Activated T-cell treated with anti-CD3 and anti-CD28 coated beads for 24 hours (primary cell): ENCODE results near the gene FILIP1L.

Experiments used
- DNase-seq: peaks from one replicate; pipeline ENCODE4 v3.0.0-alpha.2; 2020; ENCODE audit warnings: low read depth

The FILIP1L gene

DNA sequence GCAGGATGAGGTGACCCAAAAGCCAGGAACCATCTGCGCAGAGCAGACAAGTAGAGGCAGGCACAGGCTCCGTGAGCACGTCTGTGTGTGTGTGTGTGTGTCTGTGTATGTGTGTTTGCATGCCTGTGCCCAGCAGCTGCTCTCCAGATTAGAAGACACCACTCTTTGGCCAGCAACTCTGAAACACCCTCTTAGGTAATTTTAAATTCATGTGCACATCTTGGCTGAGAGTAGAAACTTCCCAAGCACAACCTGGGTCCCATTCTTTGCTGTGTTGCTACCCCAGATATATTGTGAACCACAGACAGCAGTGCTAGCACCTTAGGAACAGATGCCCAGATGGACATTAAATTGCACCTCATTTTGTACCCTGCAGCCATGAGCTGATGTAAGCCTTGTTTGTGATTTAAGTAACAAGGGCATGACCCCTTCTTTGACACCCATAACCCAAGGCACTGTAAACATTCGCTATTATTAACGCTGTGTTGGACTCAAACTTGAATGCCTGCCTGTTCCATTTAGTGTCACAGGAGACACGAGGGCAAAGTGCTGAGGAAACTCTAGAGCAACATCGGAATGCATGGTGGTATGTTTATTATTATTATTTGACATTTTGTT is at the start of gene FILIP1L:
Gene FILIP1L (minus strand): TSS at position 89 of the 618 bp plus-strand sequence.
- DNase-seq, result no peak

DNA sequence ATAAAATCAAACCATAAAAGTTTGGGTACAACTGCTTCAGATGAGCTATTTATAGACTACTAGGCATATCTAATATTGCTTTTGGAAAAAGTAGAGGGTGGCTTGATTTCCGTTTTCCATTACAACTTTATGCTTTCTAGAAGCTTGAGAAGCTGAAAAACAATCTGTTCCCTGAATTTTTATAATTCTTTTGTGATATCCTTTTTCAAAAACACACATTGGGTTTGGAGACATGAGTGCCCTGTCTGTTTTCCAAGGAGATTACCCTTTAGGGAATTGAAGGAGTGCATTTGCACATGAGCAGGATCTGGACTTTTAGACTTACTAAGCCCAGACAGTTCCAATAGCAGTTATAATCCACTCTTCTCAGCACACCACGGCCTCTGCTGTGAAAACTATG is 49.5 kb upstream of the FILIP1L start:
- DNase-seq, result no peak

DNA sequence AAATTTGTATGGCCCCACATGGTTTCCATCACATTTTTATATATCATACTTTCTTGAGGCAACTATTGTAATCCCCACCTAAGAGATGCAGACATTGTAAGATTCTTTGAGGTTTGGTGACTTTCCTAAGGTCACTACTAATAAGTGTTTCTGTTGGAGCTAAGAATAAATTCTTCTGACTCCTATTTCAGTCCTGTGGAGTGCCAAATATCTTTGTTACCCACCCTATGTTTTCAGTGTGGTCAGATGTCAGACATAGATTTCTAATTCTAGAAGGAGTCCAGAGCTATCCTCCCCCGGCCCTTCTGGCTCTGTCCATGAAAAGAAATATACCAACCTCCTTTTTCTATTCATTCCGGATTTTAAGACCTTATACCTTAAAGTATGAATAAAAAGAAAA is 46.2 kb upstream of the FILIP1L start:
- no peak for DNase-seq

DNA sequence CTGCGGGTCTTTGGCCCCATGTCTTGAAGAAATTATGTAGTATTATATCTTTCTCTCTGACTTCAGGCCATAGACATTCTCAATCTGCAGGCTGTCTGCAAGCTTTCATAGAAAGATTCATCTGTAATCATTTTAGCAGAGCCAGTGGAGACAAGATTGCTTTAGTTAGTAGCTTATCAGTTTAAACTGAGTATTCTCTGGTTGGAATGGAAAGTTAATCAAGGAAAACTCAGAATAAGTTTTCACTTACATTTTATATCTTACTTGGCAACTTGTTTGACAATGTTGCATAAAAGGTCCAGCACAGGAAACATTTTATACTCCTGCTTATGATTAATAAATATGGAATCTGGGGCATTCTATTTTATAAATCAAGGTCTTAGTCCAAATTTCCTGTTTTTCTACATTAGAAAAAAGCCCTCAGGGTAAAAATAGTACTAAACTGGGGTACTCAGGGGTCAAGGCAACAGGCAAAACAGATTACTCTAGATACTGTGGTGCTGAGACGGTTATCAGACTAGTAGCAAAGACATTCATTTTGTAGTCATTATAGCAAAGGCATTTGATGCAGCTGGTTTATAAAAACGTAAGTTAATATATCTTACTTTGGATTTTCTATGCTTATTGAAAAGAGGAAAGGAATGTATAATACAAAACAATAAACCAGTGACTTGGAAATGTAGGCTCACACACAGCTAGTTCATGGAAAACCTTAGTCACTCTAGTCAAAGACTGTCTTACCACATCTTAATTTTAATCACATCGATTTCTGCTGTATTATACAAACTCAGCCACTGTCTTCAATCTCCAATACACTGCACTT is 45.2 kb upstream of the FILIP1L start:
- DNase-seq, result no peak

DNA sequence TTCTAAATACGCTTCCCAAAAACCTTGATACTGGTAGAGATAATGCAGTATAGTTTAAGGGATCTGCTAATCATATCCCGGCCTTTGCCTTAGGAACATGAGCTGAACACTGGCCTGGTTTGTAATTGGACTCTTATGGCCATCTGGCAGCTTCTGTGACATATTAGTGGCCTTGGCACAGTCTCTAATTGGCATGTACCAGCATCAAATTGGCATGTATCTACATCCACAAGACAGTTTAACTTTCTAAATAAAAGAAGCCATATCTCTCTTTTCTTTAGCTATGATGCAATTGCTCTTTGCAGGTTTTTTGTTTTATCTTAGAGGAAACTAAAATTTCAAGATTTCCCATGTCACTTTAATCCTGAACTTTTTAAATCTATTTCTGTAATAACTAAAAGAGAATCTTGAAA is 44.6 kb upstream of the FILIP1L start:
- DNase-seq, result no peak

DNA sequence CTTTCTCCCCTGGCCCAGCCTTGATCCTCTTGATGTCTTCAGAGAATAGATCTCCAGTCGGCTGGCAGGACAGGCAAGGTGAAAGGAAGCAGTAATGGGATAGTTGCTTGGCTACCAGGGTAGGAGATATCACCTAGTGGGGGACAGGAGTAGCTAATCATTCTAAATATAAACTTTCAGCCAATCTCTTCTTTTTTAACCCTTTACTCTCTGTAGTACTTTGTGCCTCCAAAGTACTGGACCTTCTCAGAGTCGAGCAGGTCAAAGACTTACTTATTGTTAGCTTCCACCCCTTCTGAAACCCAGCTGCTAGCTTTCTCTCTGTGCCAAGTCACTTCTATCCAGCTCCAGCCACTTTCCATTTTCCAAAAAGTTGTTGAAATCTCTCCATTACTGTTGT is 43.4 kb upstream of the FILIP1L start:
- no peak for DNase-seq

DNA sequence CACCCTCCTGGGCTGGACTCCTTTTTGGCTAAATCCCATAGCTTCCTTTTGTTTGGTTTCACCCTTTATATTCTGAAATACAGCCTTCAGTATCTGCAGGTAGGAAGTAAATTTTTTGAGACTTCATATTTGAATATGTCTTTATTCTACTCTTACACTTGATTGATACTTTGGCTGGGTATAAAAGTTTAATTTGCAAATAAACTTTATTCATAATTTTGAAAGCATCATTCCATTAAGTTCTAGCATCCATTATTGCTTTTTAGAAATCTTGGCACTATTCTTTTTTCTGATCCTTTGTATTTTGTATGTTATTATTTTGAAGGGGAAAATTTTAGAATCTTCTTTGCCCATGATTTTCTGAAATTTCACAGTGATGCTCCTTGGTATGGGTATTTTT is 41.3 kb upstream of the FILIP1L start:
- DNase-seq, result no peak

DNA sequence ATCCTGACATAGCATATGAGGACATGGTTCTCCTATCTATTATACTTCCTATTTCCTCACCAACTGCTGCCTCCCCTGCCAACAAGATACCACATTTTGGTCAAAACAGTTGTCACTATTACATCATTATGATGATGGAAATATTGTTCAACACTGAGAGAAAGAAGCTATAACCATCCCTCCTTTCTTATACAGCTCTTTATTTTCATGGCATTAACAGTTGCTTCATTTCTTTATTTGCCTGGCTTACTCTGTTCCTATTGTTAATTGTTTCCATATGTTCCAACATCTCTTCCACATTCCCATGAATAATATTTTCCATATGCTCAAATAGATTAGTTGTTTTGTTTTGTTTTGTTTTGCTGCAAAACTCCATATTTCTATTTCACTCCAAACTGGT is 40.8 kb upstream of the FILIP1L start:
- DNase-seq, result no peak

DNA sequence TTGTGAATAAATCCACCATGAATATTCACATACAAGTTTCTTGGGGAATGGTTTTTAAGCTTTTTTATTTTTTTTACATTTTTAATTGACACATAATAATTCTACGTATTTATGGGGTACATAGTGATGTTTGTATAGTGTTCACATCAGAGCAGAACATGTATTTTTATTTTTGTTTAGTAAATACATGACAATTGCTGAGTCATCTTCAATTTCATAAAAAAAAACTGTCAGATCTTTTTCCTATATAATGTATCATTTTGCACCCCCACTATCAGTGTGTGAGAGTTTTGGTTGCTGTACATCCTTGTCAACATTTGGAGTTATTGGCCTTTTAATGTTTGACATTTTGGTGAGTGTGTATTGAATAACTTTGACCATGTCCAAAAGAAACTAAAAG is 39.9 kb upstream of the FILIP1L start:
- DNase-seq, result no peak

DNA sequence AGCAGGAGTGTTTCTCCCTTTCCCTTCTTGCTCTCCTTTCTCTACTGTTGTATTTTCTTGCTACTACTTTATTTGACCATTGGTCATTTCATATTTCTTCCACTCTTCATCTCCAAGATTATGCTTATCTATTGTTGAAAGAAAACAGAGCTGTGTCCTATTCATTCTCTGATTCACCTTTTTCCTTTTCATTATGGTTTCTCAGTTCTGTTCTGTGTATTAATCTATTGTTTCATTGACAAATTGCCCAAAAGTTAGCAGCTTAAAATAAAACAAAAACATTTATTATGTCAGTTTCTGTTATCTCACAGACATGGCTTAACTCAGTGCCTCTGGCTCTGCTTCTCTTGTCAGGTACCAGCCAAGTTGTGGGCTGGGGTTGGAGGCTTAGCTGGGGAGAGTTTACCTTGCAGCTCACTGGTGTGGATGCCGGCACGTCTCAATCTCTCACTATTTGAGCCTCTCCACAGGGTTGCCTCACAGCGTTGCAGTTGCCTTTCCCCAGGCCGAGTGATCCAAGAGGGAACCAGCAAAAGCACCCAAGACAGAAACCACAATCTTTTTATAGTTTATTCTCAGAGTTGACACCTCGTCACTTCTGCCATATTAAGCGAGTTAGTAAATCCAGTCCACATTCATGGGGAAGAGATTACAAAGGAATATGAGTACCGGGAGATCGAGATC is 36.9 kb upstream of the FILIP1L start:
- DNase-seq, result no peak

DNA sequence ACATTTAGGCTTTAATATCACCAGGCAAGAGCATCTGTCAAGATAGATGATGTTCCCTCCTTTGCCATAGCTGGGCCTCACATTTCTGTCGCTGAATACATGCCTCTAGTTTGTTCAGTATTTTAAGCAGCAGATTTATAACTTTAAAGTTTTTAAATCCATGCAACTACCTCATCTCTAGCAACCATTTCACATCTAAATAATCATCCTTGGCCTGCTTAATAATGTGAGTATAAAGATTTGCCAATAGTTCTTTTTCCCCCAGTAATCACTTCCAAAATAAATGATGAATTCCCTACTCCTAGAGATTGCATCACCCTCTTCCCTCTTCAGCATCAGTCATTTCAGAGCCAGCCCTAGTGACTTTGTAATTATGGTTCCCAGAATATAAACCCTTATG is 36.2 kb upstream of the FILIP1L start:
- no peak for DNase-seq

DNA sequence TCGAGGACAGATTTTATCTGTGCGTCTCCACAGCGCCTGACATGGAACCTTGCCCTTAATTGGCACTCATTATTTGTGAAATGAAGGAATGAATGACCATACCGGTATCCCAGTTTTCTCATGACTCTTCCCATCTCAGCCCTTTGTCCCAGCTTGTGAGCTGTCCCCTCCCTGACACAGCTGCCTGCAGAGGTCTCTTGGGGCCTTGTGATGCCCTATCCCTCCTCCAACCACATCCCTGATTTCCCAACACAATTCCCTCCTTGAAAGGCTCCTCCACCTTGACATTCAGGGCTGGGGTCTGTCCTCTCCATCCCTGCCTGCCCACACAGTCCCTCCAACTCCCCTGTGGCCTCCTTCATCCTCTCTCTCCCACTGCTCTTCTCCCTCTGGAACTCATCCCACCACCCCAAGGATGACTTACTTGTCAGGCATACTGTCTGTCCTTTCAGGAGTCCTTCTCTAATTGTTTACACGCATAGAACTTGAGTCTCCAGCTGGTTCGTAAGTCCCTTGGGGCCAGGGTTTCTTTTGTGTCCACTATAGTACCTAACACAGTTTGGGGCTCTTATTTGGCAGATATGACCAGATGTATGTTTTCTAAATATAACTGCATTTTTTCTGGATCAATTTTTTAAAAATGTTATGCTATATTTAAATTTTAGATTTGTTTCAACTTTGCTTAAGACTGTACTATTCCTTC is 35.6 kb upstream of the FILIP1L start:
- no peak for DNase-seq

DNA sequence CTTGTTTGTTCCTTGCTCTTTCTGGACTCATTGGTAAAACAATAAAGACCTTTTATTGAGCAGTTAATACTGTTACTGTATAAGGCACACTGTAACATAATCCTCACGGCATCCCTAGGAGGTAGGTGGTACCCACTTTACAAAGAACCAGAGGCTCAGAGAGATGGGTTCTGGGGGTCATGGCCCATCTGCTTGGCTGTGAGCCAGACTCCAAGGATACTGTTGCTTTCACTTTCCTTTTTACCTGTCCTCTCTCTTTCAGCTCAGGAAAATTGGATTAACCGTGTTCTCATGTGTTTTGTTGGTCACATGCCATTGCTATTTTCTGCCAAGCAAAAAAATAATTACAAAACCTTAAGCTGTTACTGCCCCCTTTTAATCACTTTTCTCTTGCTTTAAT is 34.8 kb upstream of the FILIP1L start:
- no peak for DNase-seq

DNA sequence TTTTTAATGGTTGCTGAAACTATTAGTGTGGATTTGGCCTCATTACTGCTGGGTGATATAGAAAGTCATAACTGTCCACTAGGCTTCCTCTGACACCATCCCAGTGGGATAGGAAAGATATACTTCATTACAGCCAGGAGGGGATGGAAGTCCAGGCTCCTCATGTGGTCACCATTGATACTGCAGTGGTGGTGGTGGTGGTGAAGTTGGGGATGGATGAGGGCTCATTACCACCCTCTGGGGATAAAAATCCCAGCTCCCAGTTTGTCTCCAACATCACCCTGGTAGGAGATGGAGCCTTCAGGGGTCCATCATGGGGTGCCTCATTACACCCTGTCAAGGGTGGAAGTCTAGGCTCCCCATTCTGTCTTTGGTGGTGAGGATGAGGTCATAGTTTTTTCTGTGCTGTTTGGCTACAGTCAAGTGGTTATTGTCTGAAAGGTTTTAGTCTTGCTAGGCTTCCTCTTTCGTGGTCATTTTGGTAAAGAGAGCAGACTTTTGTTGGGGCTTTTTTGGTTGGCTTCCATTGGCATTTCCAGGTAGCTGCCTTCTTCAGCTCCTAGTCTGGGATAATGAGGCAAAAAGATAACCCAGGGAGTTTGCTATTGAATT is 30.1 kb upstream of the FILIP1L start:
- DNase-seq, result no peak

DNA sequence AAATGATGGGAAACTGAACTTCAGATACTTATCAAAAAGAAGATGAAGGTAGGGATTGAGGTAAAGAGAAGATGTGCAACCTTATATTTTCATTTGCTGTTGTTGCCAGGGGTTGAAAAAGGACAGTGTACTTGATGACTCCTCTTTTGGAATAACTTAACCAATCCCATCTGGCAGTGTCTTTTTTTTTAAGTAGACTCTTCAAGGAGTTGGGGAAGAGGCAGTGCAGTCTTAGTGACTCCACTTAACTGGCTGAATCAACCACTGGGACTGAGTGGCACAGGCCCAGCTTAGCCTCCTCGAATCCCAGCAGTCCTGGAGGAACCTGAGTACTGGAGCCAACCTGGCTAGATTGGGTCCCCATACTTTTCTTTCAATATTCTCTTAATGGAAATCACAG is 27.3 kb upstream of the FILIP1L start:
- no peak for DNase-seq

DNA sequence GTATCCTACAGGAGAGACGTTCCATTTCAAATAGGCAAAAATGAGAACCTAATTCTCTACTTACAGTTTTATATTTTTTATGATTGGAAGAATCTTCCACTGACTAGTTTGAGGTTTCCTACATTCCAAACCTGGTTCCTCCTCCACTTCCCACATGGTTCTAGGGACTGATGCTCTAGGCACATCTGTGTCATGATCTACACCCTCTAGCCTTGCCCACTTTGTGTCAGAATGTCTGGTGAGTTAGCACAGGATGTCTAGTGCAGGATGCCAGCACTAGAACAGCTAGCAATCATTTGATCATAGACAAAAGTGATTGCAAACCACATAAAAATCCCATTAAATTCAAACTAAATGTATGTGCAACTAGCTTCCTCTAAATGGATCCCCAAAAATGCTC is 26.7 kb upstream of the FILIP1L start:
- DNase-seq, result no peak

DNA sequence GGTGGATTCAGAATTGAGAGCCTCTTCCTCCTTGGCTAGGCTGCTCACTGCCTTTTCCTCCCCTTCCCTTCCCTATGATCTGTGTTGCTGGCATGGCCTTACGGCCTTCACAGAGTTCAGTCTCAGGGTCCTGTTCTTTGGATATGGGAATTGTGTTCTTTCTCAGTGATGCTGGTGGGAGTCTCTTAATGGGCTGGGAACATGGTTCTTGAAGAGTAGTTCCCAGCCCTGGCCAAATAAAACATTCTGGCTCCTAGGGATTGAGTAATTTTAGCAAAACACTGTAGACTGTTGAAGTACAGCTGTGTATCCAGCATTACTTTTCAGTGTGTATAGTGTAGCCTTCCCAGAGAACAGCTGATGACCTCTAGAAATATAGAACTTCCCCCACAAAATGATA is 22.6 kb upstream of the FILIP1L start:
- DNase-seq, result no peak

DNA sequence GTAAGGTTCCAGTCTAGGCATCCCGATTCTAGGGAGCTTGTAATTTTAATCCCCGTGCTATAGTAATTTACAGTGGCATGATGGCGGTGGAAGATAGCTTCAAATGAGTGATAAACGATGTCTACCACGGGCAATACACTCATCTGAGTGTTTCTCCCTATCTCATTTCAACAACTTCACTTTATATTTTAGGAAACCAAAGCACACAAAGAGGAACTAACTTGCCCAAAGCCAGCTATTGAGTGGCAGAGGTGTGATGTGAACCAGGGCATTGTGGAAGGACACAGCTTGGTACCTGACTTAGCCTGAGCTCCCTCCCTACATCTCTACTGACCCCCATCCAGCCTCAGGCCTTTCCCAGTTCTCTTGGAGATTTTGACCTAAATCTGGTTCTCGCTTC is 16.9 kb upstream of the FILIP1L start:
- DNase-seq, result no peak

DNA sequence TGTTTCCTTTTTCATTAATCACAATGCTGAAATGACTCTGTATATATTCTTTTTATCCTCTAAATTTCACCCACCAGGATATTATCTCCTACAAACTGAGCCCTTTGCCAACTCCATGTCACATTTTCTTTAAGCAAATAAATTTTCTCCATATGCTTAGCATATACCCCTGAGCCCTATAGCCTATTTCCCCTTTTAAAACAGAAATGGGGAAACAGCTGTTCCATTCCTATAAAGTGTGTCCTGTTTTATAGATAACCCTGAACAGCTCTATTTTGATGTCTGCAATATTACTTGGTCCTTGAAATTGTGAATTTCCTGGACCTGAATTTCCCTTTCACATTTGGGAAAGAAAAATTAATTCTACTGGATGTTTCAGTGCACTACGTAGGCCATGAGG is 15.6 kb upstream of the FILIP1L start:
- DNase-seq, result no peak

DNA sequence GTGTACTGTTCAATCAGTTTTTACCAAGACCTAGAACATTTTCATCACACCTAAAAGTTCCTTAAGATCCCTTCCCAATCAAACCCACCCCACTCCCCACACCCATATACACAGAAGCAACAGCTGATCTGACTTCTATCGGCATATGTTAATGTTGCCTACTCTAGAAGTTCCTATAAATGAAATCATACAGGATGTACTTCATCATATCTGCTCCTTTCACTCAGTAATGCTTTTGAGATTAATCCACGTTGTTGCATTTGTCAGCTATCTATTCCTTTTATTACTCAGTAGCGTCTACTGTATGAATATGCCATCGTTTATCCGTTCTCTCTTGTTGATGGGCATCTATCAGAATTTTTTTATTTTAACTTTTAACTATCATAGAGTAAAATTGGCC is 14.3 kb upstream of the FILIP1L start:
- no peak for DNase-seq

DNA sequence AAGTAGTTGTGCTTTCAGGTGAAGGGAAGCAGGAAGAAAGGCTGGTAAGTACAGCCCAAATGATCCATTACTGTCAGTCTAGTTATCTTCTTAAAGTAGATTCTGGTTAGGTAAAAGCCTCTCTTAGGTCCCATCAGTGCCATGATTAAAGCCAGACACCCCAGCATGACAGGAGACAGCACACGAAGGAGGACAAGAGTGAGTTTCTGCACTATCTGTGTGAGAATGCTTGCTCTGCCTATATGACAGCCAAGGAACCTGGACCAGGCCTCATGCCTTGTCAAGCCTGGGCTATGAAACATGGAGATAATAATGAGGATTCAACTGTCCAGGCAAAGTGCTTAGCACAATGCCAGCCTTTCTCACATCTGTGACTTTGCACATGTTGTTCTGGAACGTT is 13.5 kb upstream of the FILIP1L start:
- no peak for DNase-seq
